Stimulated activated CD4-positive, alpha-beta T cell treated with anti-CD3 and anti-CD28 coated beads, TNF-alpha, amount 100 ng/mL, for 1 hour (primary cell): ENCODE data around the gene SRSF7.
"Not testable (repeated sequence)": the region's sequence is repeated elsewhere in the genome, so short reads cannot be mapped to it uniquely, and the experiment has no call there.

Experiments
- DNase-seq, 3 donors: peaks; one replicate each; pipeline ENCODE4 v3.0.0-alpha.2; 2020; ENCODE audit warnings: low read depth in 3 of 3, low spot score in 1 of 3

The SRSF7 gene

GRCh38 chr2:38733300-38733971 is 17.7 kb downstream of the SRSF7 start:
- DNase-seq = no peak

- DNase-seq = no peak
These were observed 19.4 kb downstream of the SRSF7 start for GRCh38 chr2:38731684-38732221.

GRCh38 chr2:38731090-38731489 is 20.1 kb downstream of the SRSF7 start:
- no peak for DNase-seq

- DNase-seq = no peak
These were observed 22.5 kb downstream of the SRSF7 start for GRCh38 chr2:38728694-38729093.

- DNase-seq = no peak
These were observed 23.5 kb downstream of the SRSF7 start for GRCh38 chr2:38727661-38728060.

GRCh38 chr2:38723173-38723572 is 28.0 kb downstream of the SRSF7 start:
- DNase-seq = no peak

- DNase-seq = peak in 1 of 3 donors; percentile 35
These were observed 28.7 kb downstream of the SRSF7 start for GRCh38 chr2:38722271-38723061.

- no peak for DNase-seq
These were observed 30.4 kb downstream of the SRSF7 start for GRCh38 chr2:38720613-38721241.

GRCh38 chr2:38719706-38720105 is 31.5 kb downstream of the SRSF7 start:
- DNase-seq = no peak

- DNase-seq = no peak
These were observed 32.6 kb downstream of the SRSF7 start for GRCh38 chr2:38718601-38719000.

GRCh38 chr2:38716185-38716584 is 35.0 kb downstream of the SRSF7 start:
- DNase-seq = no peak

GRCh38 chr2:38714941-38715340 is 36.2 kb downstream of the SRSF7 start:
- not testable (repeated sequence) for DNase-seq

GRCh38 chr2:38713338-38713737 is 37.8 kb downstream of the SRSF7 start:
- DNase-seq = no peak

GRCh38 chr2:38712871-38713270 is 38.3 kb downstream of the SRSF7 start:
- DNase-seq = no peak

- no peak for DNase-seq
These were observed 38.7 kb downstream of the SRSF7 start for GRCh38 chr2:38712413-38712812.

- DNase-seq = no peak
These were observed 39.6 kb downstream of the SRSF7 start for GRCh38 chr2:38711558-38711957.

- peak in 1 of 3 donors; percentile 20 for DNase-seq
These were observed 41.5 kb downstream of the SRSF7 start for GRCh38 chr2:38709567-38710194.

GRCh38 chr2:38708900-38709566 is 42.1 kb downstream of the SRSF7 start:
- DNase-seq = no peak

- not testable (repeated sequence) for DNase-seq
These were observed 42.7 kb downstream of the SRSF7 start for GRCh38 chr2:38708491-38708890.

- DNase-seq = no peak
These were observed 44.3 kb downstream of the SRSF7 start for GRCh38 chr2:38706846-38707345.

- DNase-seq = no peak
These were observed 46.5 kb downstream of the SRSF7 start for GRCh38 chr2:38704664-38705063.
